ENCODE data around the gene MCTP1.

MCTP1 gene

GRCh38 chr5:95086927-95087815, 197.7 kb downstream of the MCTP1 start:
- H3F3A ChIP-seq (ENCODE audit: low read depth): 0 out of 2 replicates have a peak, but pooled peaks cover 2% of the 10 kb centered on the region
- H3K9me3 ChIP-seq (ENCODE audit: insufficient read depth, low read depth, low read length): no peaks in the 10 kb centered on the region
- peaks cover 43% of the 10 kb centered on the region for H3K4me1 ChIP-seq (ENCODE audit: insufficient read depth, low read length, poor library complexity, severe bottlenecking)
- TF ChIP-seq CTCF (conservative IDR thresholded peaks at IDR 0.05; ENCODE audit: low read length): no peak
- TF ChIP-seq EZH2phosphoT487 (IDR thresholded peaks at IDR 0.05; ENCODE audit: borderline replicate concordance): no peak
- no peaks in the 10 kb centered on the region for H3K9me2 ChIP-seq (replicated peaks; ENCODE audit: low read depth, low read length)
- peak overlapping the region; percentile 40 for H3K9ac ChIP-seq (ENCODE audit: low read depth, low read length, poor library complexity, severe bottlenecking)
- H3K36me3 ChIP-seq (ENCODE audit: insufficient read depth, low read length): no peaks in the 10 kb centered on the region
- peak overlapping the region; percentile 69 for H3K4me2 ChIP-seq (ENCODE audit: low read depth, low read length, poor library complexity, severe bottlenecking)
- H2AFZ ChIP-seq (ENCODE audit: low read length): peak overlapping the region; percentile 52
- H3K79me2 ChIP-seq (ENCODE audit: insufficient read depth, low read length): no peaks in the 10 kb centered on the region
- no peaks in the 10 kb centered on the region for H4K20me1 ChIP-seq (ENCODE audit: insufficient read depth, low read length, poor library complexity, severe bottlenecking)
- H3K27me3 ChIP-seq (ENCODE audit: insufficient read depth, low read length, poor library complexity, severe bottlenecking): no peaks in the 10 kb centered on the region
- H3K4me3 ChIP-seq (ENCODE audit: low read length, poor library complexity, severe bottlenecking): peak overlapping the region; percentile 46

GRCh38 chr5:95084757-95085156, 200.1 kb downstream of the MCTP1 start:
- Histone ChIP-seq H3K9ac (ENCODE audit: low read depth, low read length, poor library complexity, severe bottlenecking) (no peak overlapping the region), H3K79me2 (ENCODE audit: insufficient read depth, low read length) (peaks cover 9% of the 10 kb centered on the region), H2AFZ (ENCODE audit: low read length) (peak overlapping the region; percentile 28; the same call in 1 of the 2 replicates), H3K9me2 (replicated peaks; ENCODE audit: low read depth, low read length) (no peaks in the 10 kb centered on the region), H3K9me3 (ENCODE audit: insufficient read depth, low read depth, low read length) (no peaks in the 10 kb centered on the region), H3K27me3 (ENCODE audit: insufficient read depth, low read length, poor library complexity, severe bottlenecking) (no peaks in the 10 kb centered on the region), H3K36me3 (ENCODE audit: insufficient read depth, low read length) (no peaks in the 10 kb centered on the region), H3K4me3 (ENCODE audit: low read length, poor library complexity, severe bottlenecking) (no peak overlapping the region), H3K4me2 (ENCODE audit: low read depth, low read length, poor library complexity, severe bottlenecking) (peak overlapping the region; percentile 10), H3F3A (ENCODE audit: low read depth) (0 out of 2 replicates have a peak, but pooled peaks cover 7% of the 10 kb centered on the region), H3K4me1 (ENCODE audit: insufficient read depth, low read length, poor library complexity, severe bottlenecking) (peaks cover 59% of the 10 kb centered on the region), H4K20me1 (ENCODE audit: insufficient read depth, low read length, poor library complexity, severe bottlenecking) (no peaks in the 10 kb centered on the region)
- TF ChIP-seq CTCF (conservative IDR thresholded peaks at IDR 0.05; ENCODE audit: low read length): no peak
- no peak for TF ChIP-seq EZH2phosphoT487 (IDR thresholded peaks at IDR 0.05; ENCODE audit: borderline replicate concordance)

GRCh38 chr5:95083606-95084005, 201.3 kb downstream of the MCTP1 start:
- H3K4me3 ChIP-seq (ENCODE audit: low read length, poor library complexity, severe bottlenecking): no peak overlapping the region
- peak overlapping the region; percentile 10 for H3K4me2 ChIP-seq (ENCODE audit: low read depth, low read length, poor library complexity, severe bottlenecking)
- TF ChIP-seq CTCF (conservative IDR thresholded peaks at IDR 0.05; ENCODE audit: low read length): no peak
- no peak for TF ChIP-seq EZH2phosphoT487 (IDR thresholded peaks at IDR 0.05; ENCODE audit: borderline replicate concordance)

More at GRCh38 chr5:95083606-95084005, 201.3 kb downstream of the MCTP1 start:
- no peaks in the 10 kb centered on the region for H3K9me3 ChIP-seq (ENCODE audit: insufficient read depth, low read depth, low read length)
- H3K36me3 ChIP-seq (ENCODE audit: insufficient read depth, low read length): no peaks in the 10 kb centered on the region
- H2AFZ ChIP-seq (ENCODE audit: low read length): no peak overlapping the region; the same call in 1 of the 2 replicates
- no peaks in the 10 kb centered on the region for H4K20me1 ChIP-seq (ENCODE audit: insufficient read depth, low read length, poor library complexity, severe bottlenecking)
- H3F3A ChIP-seq (ENCODE audit: low read depth): 0 out of 2 replicates have a peak, but pooled peaks cover 7% of the 10 kb centered on the region
- H3K79me2 ChIP-seq (ENCODE audit: insufficient read depth, low read length): peaks cover 19% of the 10 kb centered on the region
- no peaks in the 10 kb centered on the region for H3K27me3 ChIP-seq (ENCODE audit: insufficient read depth, low read length, poor library complexity, severe bottlenecking)
- H3K9ac ChIP-seq (ENCODE audit: low read depth, low read length, poor library complexity, severe bottlenecking): no peak overlapping the region
- H3K9me2 ChIP-seq (replicated peaks; ENCODE audit: low read depth, low read length): no peaks in the 10 kb centered on the region
- peaks cover 67% of the 10 kb centered on the region for H3K4me1 ChIP-seq (ENCODE audit: insufficient read depth, low read length, poor library complexity, severe bottlenecking)
